HepG2 (cell line): ENCODE measurements around the gene SMIM31.

ENCODE experiments used
- CREM ChIP-seq, 2 experiments: sonication (generic) in 1 of 2; formaldehyde crosslinking in 1 of 2; IDR thresholded peaks; 2 replicates each; pipeline versions ENCODE4 v1.4.0 to v1.6.1; 2016 to 2020; ENCODE audit warnings: antibody characterized with exemption in 1 of 2, mild to moderate bottlenecking in 1 of 2, missing genetic modification reagents in 1 of 2
- CTCF ChIP-seq: sonication (generic); formaldehyde crosslinking; IDR thresholded peaks from 2 replicates; pipeline ENCODE4 v1.5.0; 2020; ENCODE audit warnings: mild to moderate bottlenecking, missing genetic modification reagents, moderate library complexity
- MED8 ChIP-seq: sonication (generic); formaldehyde crosslinking; IDR thresholded peaks from 2 replicates; pipeline ENCODE4 v1.8.1; 2023; ENCODE audit warnings: mild to moderate bottlenecking, missing genetic modification reagents; ENCODE audit not compliant: insufficient replicate concordance
- MZF1 ChIP-seq: sonication (generic); formaldehyde crosslinking; IDR thresholded peaks from 2 replicates; pipeline ENCODE4 v1.8.1; 2023; ENCODE audit warnings: mild to moderate bottlenecking, missing genetic modification reagents, borderline replicate concordance
- PHF20 ChIP-seq: sonication (generic); formaldehyde crosslinking; IDR thresholded peaks from 2 replicates; pipeline ENCODE4 v1.5.0; 2020; ENCODE audit warnings: mild to moderate bottlenecking, missing genetic modification reagents
- POLR2A ChIP-seq, 2 experiments: IDR thresholded peaks; 2 replicates each; pipeline ENCODE4 v1.6.1; 2011; ENCODE audit warnings: low read depth in 2 of 2, low read length in 2 of 2, mild to moderate bottlenecking in 1 of 2, moderate library complexity in 1 of 2; ENCODE audit not compliant: insufficient read depth in 1 of 2
- SRSF9 ChIP-seq: fragments of 200-400 bp; formaldehyde crosslinking; IDR thresholded peaks from 2 replicates; pipeline ENCODE4 v1.6.1; 2018; ENCODE audit warnings: borderline replicate concordance, mild to moderate bottlenecking, low read depth, low read length; ENCODE audit not compliant: insufficient read depth, poor library complexity, severe bottlenecking
- TIGD3 ChIP-seq: sonication (generic); formaldehyde crosslinking; IDR thresholded peaks from 2 replicates; pipeline ENCODE4 v1.5.1; 2020; ENCODE audit warnings: mild to moderate bottlenecking, missing genetic modification reagents, borderline replicate concordance
- ZBTB1 ChIP-seq: sonication (generic); formaldehyde crosslinking; IDR thresholded peaks from 2 replicates; pipeline ENCODE4 v1.4.0; 2020; ENCODE audit warnings: missing genetic modification reagents, borderline replicate concordance
- ZBTB33 ChIP-seq: sonication (generic); formaldehyde crosslinking; IDR thresholded peaks from 2 replicates; pipeline ENCODE4 v1.4.0; 2020; ENCODE audit warnings: missing genetic modification reagents

- TF ChIP-seq TIGD3 (CRISPR knock-in tag) = no peak
- TF ChIP-seq ZBTB1 = no peak
- TF ChIP-seq ZBTB33 = no peak
- no peak for TF ChIP-seq PHF20 (CRISPR knock-in tag)
- no peak for TF ChIP-seq CREM (IDR thresholded peaks at IDR 0.05)
- no peak for TF ChIP-seq CREM (CRISPR knock-in tag; IDR thresholded peaks at IDR 0.05)
- no peak for TF ChIP-seq MED8 (CRISPR knock-in tag)
- peak; percentile 72 for TF ChIP-seq CTCF
- TF ChIP-seq MZF1 (CRISPR knock-in tag) = no peak
- TF ChIP-seq POLR2A (IDR thresholded peaks at IDR 0.05; ENCODE audit: insufficient read depth in 1 of 2, low read depth in 2 of 2, low read length in 2 of 2) = no peak
- no peak for TF ChIP-seq SRSF9
Measured at GRCh38 chr4:164779811-164780216, 25.9 kb downstream of the SMIM31 start.
